Ectodermal cell (in vitro differentiated cells): ENCODE results near the gene ABHD6. TPM values are rescaled to one million over a fixed set of nuclear protein-coding genes. Genes with fewer than 3 reads are reported as not detected.

Experiments
- H3K27ac ChIP-seq: 2 replicates; pipeline ENCODE4 v1.7.0; 2013; ENCODE audit warnings: mild to moderate bottlenecking, low read depth, low read length; ENCODE audit not compliant: insufficient read depth, poor library complexity, severe bottlenecking
- H3K27me3 ChIP-seq: 2 replicates; pipeline ENCODE4 v1.7.0; 2013; ENCODE audit warnings: mild to moderate bottlenecking, low read length; ENCODE audit not compliant: insufficient read depth, control insufficient read depth, poor library complexity, severe bottlenecking
- H3K36me3 ChIP-seq: one replicate; pipeline ENCODE4 v1.7.0; 2013; ENCODE audit warnings: low read length; ENCODE audit not compliant: control insufficient read depth, insufficient read depth
- H3K4me1 ChIP-seq: one replicate; pipeline ENCODE4 v1.7.0; 2013; ENCODE audit warnings: low read length; ENCODE audit not compliant: control insufficient read depth, insufficient read depth
- H3K4me3 ChIP-seq: 2 replicates; pipeline ENCODE4 v1.7.0; 2013; ENCODE audit warnings: low read depth, low read length, control low read depth; ENCODE audit not compliant: insufficient read depth
- H3K9me3 ChIP-seq: 2 replicates; pipeline ENCODE4 v1.7.0; 2013; ENCODE audit warnings: mild to moderate bottlenecking, low read length, moderate library complexity; ENCODE audit not compliant: control insufficient read depth
- WGBS, 2 experiments: methylation state at CpG; one replicate each; pipeline ENCODE4 v1.1.7; 2013; ENCODE audit warnings: missing lambda C conversion rate in 2 of 2; 5-methylcytosine and 5-hydroxymethylcytosine counted together
- polyA plus RNA-seq, 4 experiments: library from polyadenylated mRNA; stranded (reverse); fragments of 50-300 nt; gene quantifications; one replicate each; pipeline ENCODE4 v1.2.3, GENCODE V29; 2013

ABHD6 gene, protein sequence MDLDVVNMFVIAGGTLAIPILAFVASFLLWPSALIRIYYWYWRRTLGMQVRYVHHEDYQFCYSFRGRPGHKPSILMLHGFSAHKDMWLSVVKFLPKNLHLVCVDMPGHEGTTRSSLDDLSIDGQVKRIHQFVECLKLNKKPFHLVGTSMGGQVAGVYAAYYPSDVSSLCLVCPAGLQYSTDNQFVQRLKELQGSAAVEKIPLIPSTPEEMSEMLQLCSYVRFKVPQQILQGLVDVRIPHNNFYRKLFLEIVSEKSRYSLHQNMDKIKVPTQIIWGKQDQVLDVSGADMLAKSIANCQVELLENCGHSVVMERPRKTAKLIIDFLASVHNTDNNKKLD
- 18.8 TPM for polyA plus RNA-seq (2013, experiment 1 of 4)
- polyA plus RNA-seq (2013, experiment 2 of 4), result 17.6 TPM
- 16.7 TPM for polyA plus RNA-seq (2013, experiment 3 of 4)
- polyA plus RNA-seq (2013, experiment 4 of 4), result 17.8 TPM

DNA sequence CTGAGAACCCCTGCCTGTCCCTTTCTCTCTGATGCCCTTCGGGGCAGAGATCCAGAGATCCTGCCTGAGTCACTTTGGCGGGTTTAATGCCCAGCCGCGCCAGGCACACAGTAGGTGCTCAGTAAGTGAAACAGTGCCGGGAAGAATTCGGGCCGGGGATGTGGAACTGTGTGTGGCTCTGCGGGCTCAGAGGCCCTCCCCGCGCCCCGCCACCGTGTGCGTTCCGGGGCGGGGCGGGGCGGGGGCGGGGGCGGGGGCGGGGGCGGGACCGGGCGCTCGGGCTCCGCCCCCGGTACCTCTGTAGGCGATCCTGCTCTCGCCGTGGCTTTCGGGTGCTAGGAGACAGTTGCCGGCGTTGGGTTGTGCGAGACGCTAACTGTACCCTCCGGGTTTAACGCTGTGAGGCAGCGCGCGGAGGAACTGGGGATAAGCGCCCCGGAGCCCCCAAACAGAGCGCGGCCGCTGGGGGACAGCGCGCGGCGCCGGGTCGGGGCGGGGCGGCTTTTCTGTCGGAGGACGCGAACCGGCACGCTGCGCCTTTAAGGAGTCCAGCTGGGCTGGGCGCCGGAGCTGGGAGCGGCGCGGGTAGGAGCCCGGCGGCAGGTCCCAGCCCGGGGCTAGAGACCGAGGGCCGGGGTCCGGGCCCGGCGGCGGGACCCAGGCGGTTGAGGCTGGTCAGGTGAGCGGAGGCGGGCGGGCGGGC, at the start of gene ABHD6:
TSS of gene ABHD6 (plus strand) at position 555 of the 703 bp plus-strand sequence. CDS start 18,795 bp downstream, outside the sequence.
- Histone ChIP-seq H3K9me3 (no peaks in the 10 kb centered on the region), H3K36me3 (no peaks in the 10 kb centered on the region), H3K27me3 (peaks cover 57% of the 10 kb centered on the region), H3K4me1 (no peaks in the 10 kb centered on the region), H3K27ac (no peak within 1 kb of the TSS), H3K4me3 (peak within 1 kb of the TSS; percentile 81)
- 0% methylated on average over 76 of the region's 77 CpGs for WGBS, 2 experiments

GRCh38 chr3:58188173-58188564, 49.4 kb upstream of the ABHD6 start:
- Histone ChIP-seq H3K4me3 (no peak overlapping the region), H3K4me1 (peaks cover 7% of the 10 kb centered on the region), H3K27ac (no peak overlapping the region), H3K27me3 (no peaks in the 10 kb centered on the region), H3K36me3 (no peaks in the 10 kb centered on the region), H3K9me3 (no peaks in the 10 kb centered on the region)
- 68 to 70% methylated on average over 6 of the region's 6 CpGs for WGBS, 2 experiments

DNA sequence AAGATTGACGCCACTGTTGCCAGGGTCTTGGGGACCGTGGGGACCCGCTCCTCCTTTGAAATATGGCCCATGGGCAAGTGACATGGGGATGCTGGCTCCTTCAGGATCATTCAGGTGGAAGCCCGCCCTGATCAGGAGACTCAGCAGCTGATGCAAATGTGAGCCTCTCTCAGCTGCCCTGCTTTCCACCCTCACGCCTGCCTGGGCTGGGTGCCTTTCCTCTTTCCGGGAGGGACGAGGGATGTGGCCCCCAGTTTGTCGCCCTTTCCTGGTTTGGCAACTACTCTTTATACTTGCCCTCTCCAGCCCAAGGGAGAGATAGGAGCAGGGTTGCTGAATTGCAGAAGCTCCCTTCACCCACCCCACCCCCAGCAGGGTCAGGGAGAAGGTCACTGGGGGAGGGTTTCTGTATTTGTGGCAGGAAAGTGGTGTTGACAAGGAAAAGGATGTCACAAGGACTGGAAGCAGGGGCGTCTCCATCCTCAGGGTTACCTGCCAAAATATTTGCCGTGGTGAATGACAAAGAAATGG, 48.6 kb upstream of the ABHD6 start:
- WGBS, 2 experiments, result 76 to 77% methylated on average over 10 of the region's 10 CpGs
- Histone ChIP-seq H3K36me3 (no peaks in the 10 kb centered on the region), H3K4me1 (peaks cover 7% of the 10 kb centered on the region), H3K4me3 (no peak overlapping the region), H3K27ac (no peak overlapping the region), H3K27me3 (no peaks in the 10 kb centered on the region), H3K9me3 (no peaks in the 10 kb centered on the region)

- peaks cover 7% of the 10 kb centered on the region for H3K4me1 ChIP-seq
- no peaks in the 10 kb centered on the region for H3K36me3 ChIP-seq
- no peak overlapping the region for H3K4me3 ChIP-seq
- WGBS, 2 experiments, result 79 to 85% methylated on average over 5 of the region's 5 CpGs
- no peaks in the 10 kb centered on the region for H3K27me3 ChIP-seq
- H3K27ac ChIP-seq, result no peak overlapping the region
- H3K9me3 ChIP-seq, result no peaks in the 10 kb centered on the region
Measured at GRCh38 chr3:58189691-58190090, 47.9 kb upstream of the ABHD6 start.

DNA sequence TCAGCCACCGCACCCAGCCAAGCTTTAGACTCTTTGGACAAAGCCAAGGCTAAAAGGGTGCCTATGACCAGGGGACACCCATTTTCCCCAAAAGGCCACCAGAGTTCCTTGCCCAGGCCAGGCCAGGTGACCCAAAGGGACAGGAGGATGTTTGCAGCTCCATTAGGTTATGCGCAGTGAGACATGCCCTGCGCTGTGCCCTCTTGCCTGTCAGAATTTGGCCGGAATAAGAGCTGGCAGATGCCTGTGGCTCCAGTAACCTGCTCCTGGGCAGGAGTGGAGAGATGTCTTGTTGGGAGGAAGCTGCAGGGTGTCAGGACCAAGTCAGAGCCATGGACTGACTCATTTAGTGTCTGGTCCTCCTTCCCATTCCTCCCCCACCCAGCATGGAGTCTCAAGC, 47.3 kb upstream of the ABHD6 start:
- no peaks in the 10 kb centered on the region for H3K27me3 ChIP-seq
- H3K36me3 ChIP-seq, result no peaks in the 10 kb centered on the region
- 96% methylated on average over 4 of the region's 4 CpGs for WGBS, 2 experiments
- no peak overlapping the region for H3K4me3 ChIP-seq
- H3K4me1 ChIP-seq, result peaks cover 7% of the 10 kb centered on the region
- no peaks in the 10 kb centered on the region for H3K9me3 ChIP-seq
- no peak overlapping the region for H3K27ac ChIP-seq

- WGBS, 2 experiments, result 90 to 92% methylated on average over 4 of the region's 4 CpGs
- H3K36me3 ChIP-seq, result no peaks in the 10 kb centered on the region
Measured at GRCh38 chr3:58190882-58191281, 46.7 kb upstream of the ABHD6 start.

DNA sequence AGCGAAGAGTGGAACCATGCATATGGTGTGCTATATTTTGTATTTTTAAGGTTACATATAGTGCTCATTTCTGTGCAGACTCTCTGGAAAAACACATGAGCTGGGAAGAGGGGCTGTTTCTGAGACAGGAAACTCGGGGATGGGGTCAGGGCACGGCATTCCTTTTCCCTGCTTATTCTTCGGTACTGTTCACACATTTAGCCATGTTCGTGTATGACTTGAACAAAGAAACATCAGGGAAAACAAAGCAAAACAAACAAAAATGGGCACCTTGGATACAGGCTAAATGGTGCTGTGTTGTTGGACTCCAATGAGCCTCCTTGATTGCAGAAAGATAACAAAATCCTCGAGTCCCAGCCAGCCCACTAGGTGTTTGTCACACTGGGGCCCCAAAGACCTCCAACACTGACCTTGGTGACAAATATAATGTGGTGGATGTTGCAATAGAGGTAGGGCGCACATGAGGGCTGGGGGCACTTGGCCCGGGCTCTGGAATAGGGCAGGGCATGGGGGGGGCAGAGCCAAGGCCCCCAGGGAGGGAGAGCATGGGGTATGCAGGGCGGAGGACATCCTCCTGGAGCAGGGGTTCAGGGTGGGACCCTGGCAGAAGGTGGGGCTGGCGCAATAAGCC, 46.1 kb upstream of the ABHD6 start:
- Histone ChIP-seq H3K9me3 (no peaks in the 10 kb centered on the region), H3K36me3 (no peaks in the 10 kb centered on the region), H3K4me3 (no peak overlapping the region), H3K4me1 (peaks cover 7% of the 10 kb centered on the region), H3K27ac (no peak overlapping the region), H3K27me3 (no peaks in the 10 kb centered on the region)
- 93 to 95% methylated on average over 10 of the region's 10 CpGs for WGBS, 2 experiments

More at GRCh38 chr3:58190882-58191281, 46.7 kb upstream of the ABHD6 start:
- H3K4me1 ChIP-seq, result peaks cover 7% of the 10 kb centered on the region
- H3K4me3 ChIP-seq, result no peak overlapping the region
- no peaks in the 10 kb centered on the region for H3K9me3 ChIP-seq
- H3K27ac ChIP-seq, result no peak overlapping the region
- H3K27me3 ChIP-seq, result no peaks in the 10 kb centered on the region

DNA sequence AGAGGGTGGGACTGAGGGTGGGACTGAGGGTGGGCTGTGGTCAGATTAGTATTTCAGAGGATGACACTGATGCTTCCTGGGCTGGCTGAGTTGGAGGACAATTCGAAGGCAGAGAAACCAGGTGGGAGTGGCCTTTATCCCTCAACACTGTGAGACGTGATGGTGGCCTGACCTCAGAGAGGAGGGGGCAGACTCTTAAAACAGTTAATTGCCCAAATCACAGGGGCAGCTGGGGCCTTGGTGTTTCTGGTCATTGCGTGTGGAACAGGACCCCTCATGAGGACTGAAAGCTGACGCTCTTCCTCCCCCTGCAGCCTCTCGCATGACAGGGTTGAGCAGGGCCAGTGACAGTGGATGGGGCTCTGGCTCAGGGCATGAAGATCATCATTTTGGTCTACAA, 45.5 kb upstream of the ABHD6 start:
- no peaks in the 10 kb centered on the region for H3K9me3 ChIP-seq
- no peaks in the 10 kb centered on the region for H3K36me3 ChIP-seq
- peaks cover 7% of the 10 kb centered on the region for H3K4me1 ChIP-seq
- no peaks in the 10 kb centered on the region for H3K27me3 ChIP-seq
- H3K27ac ChIP-seq, result no peak overlapping the region
- WGBS, 2 experiments, result 81 to 85% methylated on average over 5 of the region's 5 CpGs
- H3K4me3 ChIP-seq, result no peak overlapping the region

- H3K27me3 ChIP-seq, result no peaks in the 10 kb centered on the region
- 92 to 94% methylated on average over 11 to 12 of the region's 12 CpGs for WGBS, 2 experiments
- peaks cover 7% of the 10 kb centered on the region for H3K4me1 ChIP-seq
- H3K9me3 ChIP-seq, result no peaks in the 10 kb centered on the region
- H3K4me3 ChIP-seq, result no peak overlapping the region
- no peaks in the 10 kb centered on the region for H3K36me3 ChIP-seq
- H3K27ac ChIP-seq, result no peak overlapping the region
Measured at GRCh38 chr3:58193682-58194407, 43.7 kb upstream of the ABHD6 start.
